Panc1 (cell line): Measurements from ENCODE around the gene FAM118A.

Experiments
- TF ChIP-seq, protein P1 (sequence below), 2 experiments: IDR thresholded peaks; 2 replicates each; pipeline ENCODE4 v1.6.1; 2011 to 2012; ENCODE audit warnings: low read depth in 2 of 2, control low read depth in 1 of 2, low read length in 1 of 2, mild to moderate bottlenecking in 1 of 2, moderate library complexity in 1 of 2; ENCODE audit not compliant: insufficient read depth in 1 of 2
- TF ChIP-seq, protein P2 (sequence below): fragments of 450-650 bp; IDR thresholded peaks from 2 replicates; pipeline ENCODE4 v1.5.1; 2017; ENCODE audit warnings: mild to moderate bottlenecking

- TF ChIP-seq, protein P1, sequence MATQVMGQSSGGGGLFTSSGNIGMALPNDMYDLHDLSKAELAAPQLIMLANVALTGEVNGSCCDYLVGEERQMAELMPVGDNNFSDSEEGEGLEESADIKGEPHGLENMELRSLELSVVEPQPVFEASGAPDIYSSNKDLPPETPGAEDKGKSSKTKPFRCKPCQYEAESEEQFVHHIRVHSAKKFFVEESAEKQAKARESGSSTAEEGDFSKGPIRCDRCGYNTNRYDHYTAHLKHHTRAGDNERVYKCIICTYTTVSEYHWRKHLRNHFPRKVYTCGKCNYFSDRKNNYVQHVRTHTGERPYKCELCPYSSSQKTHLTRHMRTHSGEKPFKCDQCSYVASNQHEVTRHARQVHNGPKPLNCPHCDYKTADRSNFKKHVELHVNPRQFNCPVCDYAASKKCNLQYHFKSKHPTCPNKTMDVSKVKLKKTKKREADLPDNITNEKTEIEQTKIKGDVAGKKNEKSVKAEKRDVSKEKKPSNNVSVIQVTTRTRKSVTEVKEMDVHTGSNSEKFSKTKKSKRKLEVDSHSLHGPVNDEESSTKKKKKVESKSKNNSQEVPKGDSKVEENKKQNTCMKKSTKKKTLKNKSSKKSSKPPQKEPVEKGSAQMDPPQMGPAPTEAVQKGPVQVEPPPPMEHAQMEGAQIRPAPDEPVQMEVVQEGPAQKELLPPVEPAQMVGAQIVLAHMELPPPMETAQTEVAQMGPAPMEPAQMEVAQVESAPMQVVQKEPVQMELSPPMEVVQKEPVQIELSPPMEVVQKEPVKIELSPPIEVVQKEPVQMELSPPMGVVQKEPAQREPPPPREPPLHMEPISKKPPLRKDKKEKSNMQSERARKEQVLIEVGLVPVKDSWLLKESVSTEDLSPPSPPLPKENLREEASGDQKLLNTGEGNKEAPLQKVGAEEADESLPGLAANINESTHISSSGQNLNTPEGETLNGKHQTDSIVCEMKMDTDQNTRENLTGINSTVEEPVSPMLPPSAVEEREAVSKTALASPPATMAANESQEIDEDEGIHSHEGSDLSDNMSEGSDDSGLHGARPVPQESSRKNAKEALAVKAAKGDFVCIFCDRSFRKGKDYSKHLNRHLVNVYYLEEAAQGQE (IDR thresholded peaks at IDR 0.05; ENCODE audit: insufficient read depth in 1 of 2, low read depth in 2 of 2, low read length in 1 of 2), result no peak
- TF ChIP-seq, protein P2, sequence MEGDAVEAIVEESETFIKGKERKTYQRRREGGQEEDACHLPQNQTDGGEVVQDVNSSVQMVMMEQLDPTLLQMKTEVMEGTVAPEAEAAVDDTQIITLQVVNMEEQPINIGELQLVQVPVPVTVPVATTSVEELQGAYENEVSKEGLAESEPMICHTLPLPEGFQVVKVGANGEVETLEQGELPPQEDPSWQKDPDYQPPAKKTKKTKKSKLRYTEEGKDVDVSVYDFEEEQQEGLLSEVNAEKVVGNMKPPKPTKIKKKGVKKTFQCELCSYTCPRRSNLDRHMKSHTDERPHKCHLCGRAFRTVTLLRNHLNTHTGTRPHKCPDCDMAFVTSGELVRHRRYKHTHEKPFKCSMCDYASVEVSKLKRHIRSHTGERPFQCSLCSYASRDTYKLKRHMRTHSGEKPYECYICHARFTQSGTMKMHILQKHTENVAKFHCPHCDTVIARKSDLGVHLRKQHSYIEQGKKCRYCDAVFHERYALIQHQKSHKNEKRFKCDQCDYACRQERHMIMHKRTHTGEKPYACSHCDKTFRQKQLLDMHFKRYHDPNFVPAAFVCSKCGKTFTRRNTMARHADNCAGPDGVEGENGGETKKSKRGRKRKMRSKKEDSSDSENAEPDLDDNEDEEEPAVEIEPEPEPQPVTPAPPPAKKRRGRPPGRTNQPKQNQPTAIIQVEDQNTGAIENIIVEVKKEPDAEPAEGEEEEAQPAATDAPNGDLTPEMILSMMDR, result no peak
These were observed 4.8 kb upstream of the FAM118A start for GRCh38 chr22:45304971-45305370.
